Muscle of arm (tissue), 12 donors: ENCODE results near the gene EIF4G3. TPM values are rescaled to one million over a fixed set of nuclear protein-coding genes. Genes with fewer than 3 reads are reported as not detected.

Experiments
- DNase-seq: peaks from one replicate; pipeline ENCODE4 v3.0.0-alpha.2; 2013
- polyA plus RNA-seq, 12 donors: library from polyadenylated mRNA; unstranded; fragments of 120-200 nt; gene quantifications; one replicate each; pipeline ENCODE4 v1.2.1, GENCODE V29; 2013; ENCODE audit not compliant: insufficient read length in 12 of 12

Gene EIF4G3
- polyA plus RNA-seq, 12 donors = 31.5 to 63.8 (median 37.7) TPM; not detected in 1

DNA sequence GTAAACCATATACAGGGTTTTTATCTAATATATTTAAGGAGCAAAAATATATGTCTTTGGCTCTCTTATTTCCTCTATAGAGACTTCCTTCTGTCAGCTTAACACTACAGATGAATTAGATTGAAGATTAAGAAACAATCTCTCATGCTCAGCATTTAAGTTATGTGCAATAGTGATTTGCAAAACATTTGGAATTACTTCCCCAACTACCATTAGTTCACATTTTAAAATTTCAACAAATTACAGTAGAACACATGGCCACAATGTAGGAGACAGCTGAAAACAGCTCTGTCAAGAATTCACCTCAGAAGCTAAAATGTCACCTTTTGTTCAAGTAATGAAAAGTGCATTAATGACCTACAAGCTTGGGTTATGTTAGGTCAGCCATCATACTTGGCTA lies 177.9 kb downstream of the EIF4G3 start:
- DNase-seq = no peak

DNA sequence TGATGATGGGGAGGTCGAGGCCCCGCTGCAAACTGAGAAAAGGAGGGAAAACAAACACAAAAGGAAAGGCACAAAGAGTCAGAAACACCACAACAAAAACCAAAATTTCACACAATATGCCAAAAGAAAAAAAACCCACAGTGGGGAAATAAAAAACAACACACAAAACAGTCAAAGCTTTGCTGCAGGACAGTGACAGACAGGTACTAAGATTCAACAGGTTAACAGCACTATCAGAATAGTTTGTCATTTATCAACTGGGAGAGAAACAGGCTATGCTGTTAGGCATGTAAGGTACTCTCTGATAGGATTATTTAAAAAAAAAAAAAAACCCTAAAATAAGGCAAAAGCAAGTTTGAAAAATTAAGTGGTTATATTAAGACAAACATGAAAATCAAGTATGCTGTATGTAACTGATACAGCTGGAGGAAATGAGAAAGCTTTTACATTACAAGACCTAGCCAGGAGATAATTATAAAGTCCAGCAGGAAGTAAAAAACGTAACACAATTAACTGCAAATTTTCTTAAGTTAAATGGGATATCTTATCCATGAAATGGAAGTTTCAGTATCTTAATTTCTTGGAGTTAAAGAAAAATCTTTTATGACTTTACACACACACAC lies 179.0 kb downstream of the EIF4G3 start:
- no peak for DNase-seq

DNA sequence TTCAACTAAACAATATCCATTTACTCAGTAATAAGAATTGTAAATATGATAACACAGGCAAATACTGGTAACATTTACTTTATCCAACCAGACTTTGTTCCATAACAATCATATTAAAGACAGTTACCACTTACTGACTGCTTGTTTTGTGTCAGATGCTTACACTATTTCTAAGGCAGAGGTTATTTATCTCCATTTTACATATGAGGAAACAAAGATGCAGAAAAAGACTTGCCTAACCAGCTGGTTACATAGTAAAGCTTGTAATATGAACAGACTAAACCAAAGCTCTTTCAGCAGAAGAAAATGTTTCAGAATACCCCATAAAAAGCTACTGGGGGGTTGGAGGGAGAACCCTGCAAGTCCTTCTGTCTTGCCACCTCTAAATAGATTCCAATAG lies 180.1 kb downstream of the EIF4G3 start:
- no peak for DNase-seq

DNA sequence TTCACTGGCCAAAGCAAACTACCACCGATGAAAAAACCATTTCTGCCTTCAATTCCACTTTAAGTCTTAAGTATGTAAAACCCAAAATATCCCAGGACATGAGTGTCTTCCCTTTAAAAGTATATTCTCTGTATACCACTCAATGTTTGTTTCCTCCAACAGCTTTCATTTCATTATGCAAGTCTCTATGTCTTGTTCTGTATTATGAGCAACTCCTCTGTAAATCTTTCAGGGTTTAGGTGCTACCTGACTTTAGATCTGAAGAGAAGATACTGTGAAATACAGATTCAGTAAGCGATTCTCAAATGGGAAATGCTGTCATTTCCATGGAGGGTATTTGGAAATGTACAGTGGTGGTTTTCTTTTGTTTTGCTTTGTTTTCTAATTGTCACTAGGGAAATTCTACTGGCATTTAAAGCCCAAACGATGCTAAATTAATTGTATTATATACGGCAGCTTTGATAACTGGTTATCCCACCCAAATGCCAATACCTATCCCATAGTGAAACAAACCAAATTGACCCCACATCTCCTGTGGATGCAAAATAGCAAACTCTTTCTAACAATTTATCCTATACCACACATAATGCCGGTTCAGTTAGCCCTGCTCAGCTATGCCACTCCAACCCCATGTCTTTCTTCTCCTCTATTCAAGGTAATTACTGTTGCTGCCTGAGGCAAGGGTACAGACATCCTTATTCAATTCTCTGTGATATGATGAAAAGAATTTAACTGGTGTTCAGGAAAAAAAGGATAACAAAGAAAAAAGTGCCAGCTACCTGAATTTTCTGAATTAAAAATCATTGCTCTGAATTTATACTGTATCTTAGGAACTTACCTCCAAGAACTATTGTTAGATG lies 182.8 kb downstream of the EIF4G3 start:
- DNase-seq = no peak

DNA sequence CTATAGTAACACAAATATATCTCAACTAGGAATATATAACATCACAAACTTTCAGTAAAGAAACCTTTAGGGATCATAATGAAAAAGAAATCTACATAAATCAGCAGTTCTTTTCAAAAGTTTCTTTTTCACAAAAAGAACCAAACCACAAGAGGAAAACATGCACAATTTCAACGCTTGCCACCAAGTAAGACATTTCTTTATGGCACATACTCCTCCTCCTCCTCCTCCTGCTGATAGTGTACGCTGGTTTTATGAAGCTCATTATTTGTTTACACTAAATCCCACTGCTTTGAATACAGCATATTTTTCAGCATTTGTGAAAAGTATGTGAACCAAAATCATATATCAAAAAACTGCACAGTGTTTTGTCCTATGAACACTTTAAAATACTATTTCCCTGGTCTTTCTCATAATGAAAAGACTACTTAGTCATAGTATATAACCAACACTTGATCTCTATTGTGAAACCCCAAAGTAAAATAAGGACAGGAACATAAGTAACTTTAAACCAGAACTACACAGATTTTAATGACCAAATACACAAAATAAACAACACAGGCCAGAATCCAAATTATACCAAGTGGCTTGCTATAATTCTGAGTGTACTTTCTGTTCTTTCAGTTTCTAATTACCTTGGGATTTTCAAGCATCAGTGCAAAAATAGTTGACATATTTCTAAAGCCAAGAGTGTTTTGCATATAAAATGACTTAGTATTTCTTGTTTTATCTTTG lies 184.2 kb downstream of the EIF4G3 start:
- no peak for DNase-seq

DNA sequence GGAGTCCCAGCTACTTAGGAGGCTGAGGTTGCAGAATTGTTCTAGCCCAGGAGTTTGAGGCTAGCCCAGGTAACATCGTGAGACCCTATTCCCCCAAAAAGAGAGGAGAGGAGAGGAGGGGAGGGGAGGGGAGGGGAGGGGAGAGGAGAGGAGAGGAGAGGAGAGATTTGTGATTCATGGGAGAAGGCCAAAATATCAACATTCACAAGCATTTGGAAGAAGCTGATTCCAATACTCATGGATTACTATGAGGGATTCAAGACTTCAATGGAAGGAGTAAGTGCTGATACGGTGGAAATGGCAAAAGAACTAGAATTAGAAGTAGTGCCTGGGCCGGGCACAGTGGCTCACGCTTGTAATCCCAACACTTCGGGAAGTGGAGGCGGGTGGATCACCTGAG lies 187.8 kb downstream of the EIF4G3 start:
- no peak for DNase-seq

DNA sequence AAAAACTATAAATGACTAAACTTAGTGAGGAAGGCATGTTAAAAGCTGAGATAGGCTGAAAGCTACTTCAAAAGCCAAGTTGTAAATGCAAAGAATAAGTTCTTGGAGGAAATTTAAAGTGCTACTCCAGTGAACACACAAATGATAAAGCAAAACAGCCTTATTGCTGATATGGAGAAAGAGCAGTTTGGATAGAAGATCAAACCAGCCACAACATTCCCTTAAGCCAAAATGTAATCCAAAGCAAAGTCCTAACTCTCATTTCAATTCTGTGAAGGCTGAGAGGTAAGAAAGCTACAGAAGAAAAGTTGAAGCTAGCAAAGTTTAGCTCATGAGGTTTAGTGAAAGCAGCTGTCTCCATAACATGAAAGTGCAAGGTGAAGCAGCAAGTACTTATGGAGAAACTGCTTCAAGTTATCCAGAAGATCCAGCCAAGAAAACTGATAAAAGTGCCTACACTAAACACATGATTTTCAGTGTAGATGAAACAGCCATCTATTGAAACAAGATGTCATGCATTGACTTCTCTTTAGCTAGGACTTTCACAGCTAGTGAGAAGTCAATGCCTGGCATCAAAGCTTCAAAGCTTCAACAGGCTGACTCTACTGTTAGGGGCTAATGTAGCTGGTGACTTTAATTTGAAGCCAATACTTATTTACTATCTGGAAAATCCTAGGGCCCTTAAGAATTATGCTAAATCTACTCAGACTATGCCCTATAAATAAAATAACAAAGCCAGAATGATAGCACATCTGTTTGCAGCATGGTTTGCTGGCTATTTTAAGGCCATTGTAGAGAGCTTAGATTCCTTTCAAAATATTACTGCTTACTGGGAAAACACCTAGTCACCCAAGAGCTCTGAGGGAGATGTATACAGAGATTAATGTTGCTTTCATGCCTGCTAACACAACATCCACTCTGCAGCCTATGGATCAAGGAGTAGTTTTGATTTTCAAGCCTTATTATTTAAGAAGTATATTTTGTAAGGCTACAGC lies 188.6 kb downstream of the EIF4G3 start:
- DNase-seq = no peak

DNA sequence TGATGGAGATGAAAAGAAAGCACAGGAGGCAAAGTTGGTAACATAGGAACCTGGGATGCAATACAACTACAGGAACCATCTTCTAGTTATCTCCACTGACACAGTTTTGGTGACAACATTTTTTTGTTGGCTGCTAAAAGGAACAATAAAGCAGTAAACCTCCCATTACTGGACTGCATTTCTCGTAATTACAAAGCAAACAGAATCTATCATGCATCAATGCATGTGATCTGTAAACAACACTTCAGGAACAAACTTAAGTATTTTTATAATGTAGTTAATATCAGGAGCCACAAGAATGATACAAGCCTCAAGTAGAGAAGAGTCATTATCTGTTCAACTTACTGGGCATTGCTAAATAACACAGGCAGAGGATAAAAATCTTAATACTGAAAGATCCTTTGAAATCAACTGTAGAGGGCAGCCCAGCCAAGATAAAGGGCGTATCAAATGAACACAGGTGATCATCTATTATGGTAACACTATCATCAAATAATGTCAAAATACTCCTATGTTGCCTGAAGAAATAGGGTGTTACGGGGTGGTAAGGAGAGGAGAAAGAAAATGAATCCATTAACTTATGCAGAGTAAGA lies 193.3 kb downstream of the EIF4G3 start:
- no peak for DNase-seq

DNA sequence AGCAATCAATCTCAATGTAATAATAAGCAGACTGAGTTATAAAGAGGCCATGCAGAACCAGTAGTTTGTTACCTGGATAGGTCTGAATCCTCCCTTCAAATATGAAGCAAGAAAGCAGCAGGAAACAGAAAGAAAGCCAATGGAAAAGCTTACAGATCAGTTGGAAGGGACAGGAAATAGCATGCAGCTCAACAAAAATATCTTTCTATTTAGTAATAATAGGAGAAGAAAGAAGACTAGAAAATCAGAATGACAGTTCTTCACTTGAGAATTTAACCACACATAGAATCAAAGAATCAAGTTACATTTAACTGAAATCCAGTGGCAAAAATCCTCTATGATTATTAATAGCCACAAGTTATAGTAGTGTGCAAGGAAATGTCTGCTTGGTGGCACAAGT lies 194.4 kb downstream of the EIF4G3 start:
- no peak for DNase-seq

DNA sequence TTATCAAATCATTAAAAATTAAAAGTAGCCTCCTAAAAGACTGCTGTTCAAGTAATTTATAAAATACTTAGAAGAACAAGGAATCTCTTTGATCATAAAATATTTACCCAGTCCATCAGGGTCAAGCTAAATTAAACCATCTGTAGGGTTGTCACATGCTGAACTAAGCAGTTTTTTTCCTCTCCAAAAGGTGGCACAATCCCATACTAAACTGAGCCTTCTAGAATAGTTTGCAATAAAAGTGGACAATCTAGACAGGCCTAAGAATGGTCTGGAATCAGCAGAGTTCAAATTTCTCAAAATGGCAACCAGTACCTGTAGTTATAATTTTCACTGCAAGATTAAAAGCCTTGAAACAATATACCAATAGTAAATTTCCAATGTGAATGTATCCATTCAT lies 194.8 kb downstream of the EIF4G3 start:
- DNase-seq = peak; percentile 22

DNA sequence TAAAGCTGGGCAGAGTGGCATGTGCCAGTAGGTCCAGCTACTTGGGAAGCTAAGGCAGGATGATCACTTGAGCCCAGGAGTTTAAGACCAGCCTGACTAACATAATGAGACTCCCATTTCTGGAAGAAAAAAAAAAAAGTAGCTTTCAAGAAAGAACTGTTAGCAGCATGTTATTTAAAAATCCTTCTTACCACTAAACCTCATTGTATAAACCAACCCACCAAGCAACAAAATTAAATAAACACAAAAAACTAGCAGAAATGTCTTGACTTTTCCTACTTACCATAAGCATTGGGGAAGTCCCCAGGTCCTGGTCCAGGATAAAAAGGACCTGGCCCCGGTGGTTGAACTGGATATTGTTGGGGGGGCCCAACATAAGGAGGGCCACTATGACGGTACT lies 196.6 kb downstream of the EIF4G3 start:
- DNase-seq = no peak

DNA sequence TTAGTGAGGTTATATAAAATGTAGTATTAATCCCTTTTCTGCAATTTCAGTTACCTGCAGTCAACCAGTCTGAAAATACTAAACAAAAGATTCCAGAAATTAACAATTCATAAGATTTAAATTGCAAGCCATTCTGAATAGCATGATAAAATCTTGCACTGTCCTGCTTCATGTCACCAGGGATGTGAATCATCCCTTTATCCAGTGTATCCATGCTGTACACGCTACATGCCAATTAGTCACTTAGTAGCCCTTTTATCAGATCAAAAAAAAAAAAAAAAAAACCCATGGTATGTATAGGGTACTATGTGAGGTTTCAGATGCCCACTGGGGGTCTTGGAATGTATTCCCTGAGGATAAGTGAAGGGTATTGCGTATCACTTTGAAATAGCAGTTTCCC lies 198.3 kb downstream of the EIF4G3 start:
- no peak for DNase-seq

DNA sequence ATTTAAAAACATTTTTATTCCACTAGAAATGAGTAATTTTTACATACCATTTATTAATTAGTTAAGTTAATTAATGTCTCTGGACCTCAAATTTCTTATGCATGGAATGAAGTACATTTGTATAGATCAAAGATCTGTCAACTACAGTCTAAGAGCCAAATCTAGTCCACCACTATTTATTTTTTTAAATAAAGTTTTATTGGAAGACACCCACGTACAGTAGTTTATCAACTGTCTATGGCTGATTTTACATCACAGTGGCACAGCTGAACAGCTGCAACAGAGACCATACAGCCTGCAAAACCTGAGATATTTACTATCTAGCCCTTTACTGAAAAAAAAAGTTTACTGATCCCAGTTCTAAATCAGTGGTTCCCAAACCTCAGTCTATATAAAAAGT lies 201.0 kb downstream of the EIF4G3 start:
- DNase-seq = no peak

DNA sequence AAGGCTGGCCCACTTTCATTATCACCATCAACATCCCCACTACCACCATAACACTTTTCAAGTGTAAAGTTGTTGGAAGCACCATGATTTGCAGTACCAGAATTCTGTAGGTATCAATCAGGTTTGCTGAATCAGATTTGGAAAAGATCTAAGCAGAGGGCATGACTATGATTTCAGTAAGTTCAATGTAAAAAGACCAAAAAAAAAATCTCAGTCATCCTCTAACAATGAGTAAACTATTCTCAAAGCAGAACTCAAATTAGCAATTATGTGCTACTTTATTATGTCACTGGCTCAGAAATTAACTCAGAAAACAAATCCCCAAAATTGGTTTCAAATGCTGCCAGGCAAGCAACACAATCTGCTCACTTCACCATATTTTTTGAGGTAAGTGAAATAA lies 201.7 kb downstream of the EIF4G3 start:
- no peak for DNase-seq

DNA sequence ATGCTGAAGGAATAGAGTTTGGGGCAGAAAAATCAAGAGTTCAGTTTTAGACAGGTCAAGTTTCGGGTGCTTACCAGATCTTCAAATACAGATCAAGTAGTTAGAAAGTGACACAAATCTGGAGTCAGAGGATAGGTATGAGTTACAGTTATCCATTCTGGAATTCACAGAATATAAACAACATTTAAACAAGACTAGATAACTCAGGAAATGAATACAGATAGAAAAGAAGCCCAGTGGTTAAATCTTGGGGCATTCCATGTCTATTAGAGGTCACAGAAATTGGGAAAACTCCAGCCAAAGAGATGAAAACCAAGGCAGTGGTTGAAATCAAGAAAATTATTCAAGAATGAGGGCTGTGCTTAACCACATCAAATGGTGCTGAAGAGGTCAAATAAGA lies 202.6 kb downstream of the EIF4G3 start:
- DNase-seq = no peak

DNA sequence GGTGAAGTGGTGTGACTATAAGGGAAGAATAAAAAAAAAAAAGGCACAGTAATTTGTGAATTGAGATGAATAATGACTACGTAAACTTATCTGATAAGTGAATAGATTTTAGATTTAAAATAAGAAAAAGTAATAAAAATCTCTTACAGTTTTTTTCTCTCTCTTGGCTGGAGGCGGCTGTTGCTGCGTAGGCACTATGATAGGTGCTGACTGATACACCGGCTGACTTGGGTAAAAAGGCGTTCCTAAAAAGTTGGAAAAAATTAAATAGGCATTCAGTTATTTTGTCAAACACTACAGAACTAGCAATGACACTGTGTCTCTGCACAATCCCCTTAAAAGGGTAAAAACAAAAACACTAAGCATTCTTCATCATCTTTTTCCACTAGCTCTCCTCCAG lies 203.8 kb downstream of the EIF4G3 start:
- DNase-seq = no peak

DNA sequence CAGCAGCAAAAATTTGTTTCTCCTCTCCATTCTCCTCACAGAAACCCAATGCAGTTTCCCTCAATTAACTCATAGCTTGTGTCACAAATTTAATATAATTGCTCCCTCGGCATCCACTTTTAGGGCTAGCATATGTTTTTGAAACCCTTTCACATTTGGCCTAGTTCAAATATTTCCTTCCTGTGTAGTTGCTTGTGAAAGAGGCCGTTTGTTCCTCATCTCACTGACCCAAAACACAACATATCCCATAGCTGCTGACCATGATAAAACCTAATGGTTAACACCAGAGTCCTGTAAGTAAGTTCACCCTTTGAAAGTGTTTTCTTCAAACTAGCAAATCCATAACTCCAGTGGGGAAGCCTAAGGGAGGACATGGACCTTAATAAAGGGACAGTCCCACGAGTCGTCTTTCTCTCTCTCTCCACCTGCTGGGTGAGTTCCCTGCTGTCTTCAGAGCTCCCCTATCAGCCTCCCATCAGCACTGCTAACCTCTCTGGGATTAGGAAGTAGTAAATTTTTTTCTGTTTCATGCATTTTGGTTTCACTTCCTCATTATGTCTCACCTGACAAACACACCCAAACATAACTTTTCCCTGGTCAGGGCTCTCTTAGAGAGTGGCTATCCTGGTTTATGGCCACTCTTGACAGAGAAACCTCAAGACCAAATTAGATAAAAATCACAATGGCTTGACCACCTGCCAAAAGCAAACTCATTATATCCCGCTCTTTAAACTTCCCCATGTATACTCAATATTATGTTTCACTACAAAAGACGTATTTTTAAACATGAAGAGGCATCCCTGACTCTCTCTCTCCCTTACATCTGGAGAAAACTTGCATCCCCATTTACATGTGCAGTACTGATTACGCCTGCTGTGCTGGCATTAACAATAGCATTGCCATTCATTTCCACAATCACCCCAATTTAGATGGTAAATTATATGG lies 211.9 kb downstream of the EIF4G3 start:
- no peak for DNase-seq

DNA sequence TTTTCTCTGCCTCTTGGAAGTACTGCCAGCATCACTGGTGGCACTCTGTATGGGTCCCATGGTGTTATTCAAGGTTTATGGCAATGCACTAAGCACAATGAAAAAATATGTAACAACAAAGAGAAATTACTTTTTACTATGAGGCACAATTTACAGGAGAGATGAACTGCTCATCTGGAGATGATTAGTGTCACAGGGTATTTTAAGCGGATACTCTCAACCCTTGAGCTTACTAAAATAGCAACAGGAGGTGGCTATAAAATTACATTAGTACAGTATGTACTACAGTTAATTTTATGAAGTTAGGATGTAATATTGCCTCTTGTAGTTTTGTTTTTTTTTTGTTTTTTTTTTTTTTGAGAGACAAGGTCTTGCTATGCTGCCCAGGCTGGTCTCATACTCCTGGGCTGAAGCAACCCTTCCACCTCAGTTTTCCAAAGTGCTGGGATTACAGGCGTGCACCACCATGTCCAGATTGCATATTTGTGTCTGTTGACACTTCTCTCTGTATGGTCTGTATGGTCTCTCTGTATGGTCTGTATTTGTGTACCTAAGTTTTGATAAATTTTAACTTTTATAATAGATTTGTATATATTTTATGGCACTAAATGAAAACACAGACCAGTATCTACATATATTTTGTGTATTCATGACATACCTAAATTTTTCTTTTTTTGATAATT lies 214.0 kb downstream of the EIF4G3 start:
- DNase-seq = no peak

DNA sequence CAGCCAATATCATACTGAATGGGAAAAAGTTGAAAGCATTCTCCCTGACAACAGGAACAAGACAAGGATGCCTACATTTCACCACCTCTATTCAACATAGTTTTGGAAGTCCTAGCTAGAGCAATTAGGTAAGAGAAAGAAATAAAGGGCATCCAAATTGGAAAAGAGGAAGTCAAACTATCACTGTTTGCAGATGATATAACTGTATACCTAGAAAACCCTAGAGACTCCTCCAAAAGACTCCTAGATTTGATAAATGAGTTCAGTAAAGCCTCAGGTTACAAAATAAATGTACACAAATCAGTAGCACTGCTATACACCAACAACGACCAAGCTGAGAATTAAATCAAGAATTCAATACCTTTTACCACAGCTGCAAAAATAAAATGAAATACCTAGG lies 218.3 kb downstream of the EIF4G3 start:
- DNase-seq = no peak
